ENCODE results near the gene TBC1D2. TPM values are rescaled to one million over a fixed set of nuclear protein-coding genes. Genes with fewer than 3 reads are reported as not detected.

Gene TBC1D2
- total RNA-seq, 1 experiment from 2014 or later: 5.2 TPM

GRCh38 chr9:98149422-98149821 lies 106.0 kb downstream of the TBC1D2 start:
- Histone ChIP-seq H3K9me3 (no peaks in the 10 kb centered on the region), H3K27me3 (no peaks in the 10 kb centered on the region), H3K4me3 (no peak overlapping the region), H3K36me3 (no peaks in the 10 kb centered on the region)
- no peak for DNase-seq

Other genes with a start within 250 kb of the TBC1D2 start
- 164 and 230 TPM in 2 replicates for gene NANS, start 198.9 kb downstream of the TBC1D2 start, total RNA-seq (2014; rRNA removed; shearing (Covaris generic); ENCODE audit: low replicate concordance)
- gene TRIM14, start 136.4 kb downstream of the TBC1D2 start, total RNA-seq (2014; rRNA removed; shearing (Covaris generic); ENCODE audit: low replicate concordance): 4.2 and 10.5 TPM in 2 replicates
- gene CORO2A, start 63.0 kb downstream of the TBC1D2 start, total RNA-seq (2014; rRNA removed; shearing (Covaris generic); ENCODE audit: low replicate concordance): 0.03 and 0.81 TPM in 2 replicates